GM23248 (cell line): ENCODE data around the gene ASNS.

Experiments used
- EZH2 ChIP-seq: fragments of 200-600 bp; sonication (generic); IDR thresholded peaks from 2 replicates; pipeline ENCODE4 v1.6.1; 2018; ENCODE audit warnings: antibody characterized with exemption, mild to moderate bottlenecking; ENCODE audit not compliant: insufficient read depth, poor library complexity, severe bottlenecking
- EZH2phosphoT487 ChIP-seq: fragments of 200-600 bp; sonication (generic); IDR thresholded peaks from 2 replicates; pipeline ENCODE4 v1.6.1; 2018; ENCODE audit warnings: antibody characterized with exemption, moderate library complexity, mild to moderate bottlenecking, low read depth; ENCODE audit not compliant: insufficient read depth

GRCh38 chr7:97818066-97818663 lies 54.0 kb downstream of the ASNS start:
- TF ChIP-seq EZH2 (no peak), EZH2phosphoT487 (no peak)
